Effector memory CD4-positive, alpha-beta T cell (primary cell): ENCODE data around the gene SPTB.
A peak's percentile ranks its signal among the peaks of the same experiment; 100 is the strongest.

Experiments used
- DNase-seq, 3 donors: peaks; one replicate each; pipeline ENCODE4 v3.0.0-alpha.2; 2020
- H3K27ac ChIP-seq: 2 replicates; pipeline ENCODE4 v1.7.0; 2013; ENCODE audit warnings: mild to moderate bottlenecking, low read length, moderate library complexity; ENCODE audit not compliant: insufficient read depth, poor library complexity, severe bottlenecking
- H3K27me3 ChIP-seq: replicated peaks from 2 replicates; pipeline ENCODE4 v1.7.0; 2013; ENCODE audit warnings: mild to moderate bottlenecking, low read length; ENCODE audit not compliant: insufficient read depth, control insufficient read depth, poor library complexity, severe bottlenecking
- H3K36me3 ChIP-seq: 2 replicates; pipeline ENCODE4 v1.7.0; 2013; ENCODE audit warnings: mild to moderate bottlenecking, low read length, moderate library complexity; ENCODE audit not compliant: control insufficient read depth, insufficient read depth
- H3K4me1 ChIP-seq: 2 replicates; pipeline ENCODE4 v1.7.0; 2013; ENCODE audit warnings: low read length, mild to moderate bottlenecking; ENCODE audit not compliant: control insufficient read depth, insufficient read depth, poor library complexity, severe bottlenecking
- H3K4me3 ChIP-seq: 2 replicates; pipeline ENCODE4 v1.7.0; 2013; ENCODE audit warnings: low read length, low read depth, mild to moderate bottlenecking; ENCODE audit not compliant: insufficient read depth, poor library complexity, severe bottlenecking
- H3K9me3 ChIP-seq: 2 replicates; pipeline ENCODE4 v1.7.0; 2013; ENCODE audit warnings: mild to moderate bottlenecking, low read length, moderate library complexity; ENCODE audit not compliant: control insufficient read depth

Gene SPTB

DNA sequence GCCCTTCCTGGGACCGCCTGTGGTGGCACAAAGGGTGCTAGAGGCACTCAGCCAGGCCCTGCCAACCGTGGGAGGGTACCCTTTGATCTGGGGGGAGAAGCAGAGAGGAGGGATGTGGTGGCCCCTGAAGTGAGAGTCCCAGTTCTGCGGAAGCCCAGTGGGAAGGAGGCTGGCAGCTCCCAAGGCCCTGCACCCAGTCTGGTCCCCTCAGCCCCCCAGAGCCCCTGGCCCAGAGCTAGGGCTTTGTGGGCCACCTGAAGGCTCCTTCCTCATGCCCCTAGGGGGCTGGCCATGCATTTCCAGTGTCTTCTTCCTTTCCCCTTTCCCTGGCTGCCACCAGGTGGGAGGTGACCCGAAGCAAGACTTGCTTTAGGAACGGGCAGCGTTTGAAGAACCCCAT lies 131.2 kb downstream of the SPTB start:
- DNase-seq, result no peak
- peaks cover 9% of the 10 kb centered on the region for H3K36me3 ChIP-seq
- H3K9me3 ChIP-seq, result no peaks in the 10 kb centered on the region

DNA sequence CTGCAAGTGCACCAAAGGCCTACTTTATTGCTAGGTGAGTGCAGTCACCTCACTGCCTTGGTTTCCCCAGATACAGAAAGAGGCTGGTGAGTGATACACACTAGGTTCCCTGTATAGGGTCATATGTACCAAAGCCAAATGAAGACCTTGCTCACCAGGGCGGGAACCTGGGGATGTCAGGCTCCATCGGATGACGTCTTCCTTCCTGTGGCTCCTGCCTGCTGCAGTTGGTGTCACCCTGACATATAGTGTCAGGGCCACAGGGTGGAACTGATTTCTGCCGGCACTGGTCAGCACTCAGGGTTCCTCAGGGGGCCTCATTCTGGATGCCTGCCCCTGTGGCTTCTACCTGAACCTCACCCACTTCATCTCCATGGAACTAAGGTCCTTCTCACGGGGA lies 132.4 kb downstream of the SPTB start:
- Histone ChIP-seq H3K27me3 (no peaks in the 10 kb centered on the region), H3K27ac (no peak overlapping the region), H3K9me3 (no peaks in the 10 kb centered on the region), H3K4me1 (peaks cover 24% of the 10 kb centered on the region), H3K36me3 (peaks cover 21% of the 10 kb centered on the region), H3K4me3 (no peak overlapping the region)
- DNase-seq, result no peak

More for the DNA sequence above, 131.2 kb downstream of the SPTB start:
- peaks cover 24% of the 10 kb centered on the region for H3K4me1 ChIP-seq
- H3K4me3 ChIP-seq, result no peak overlapping the region
- H3K27me3 ChIP-seq, result no peaks in the 10 kb centered on the region
- no peak overlapping the region for H3K27ac ChIP-seq

DNA sequence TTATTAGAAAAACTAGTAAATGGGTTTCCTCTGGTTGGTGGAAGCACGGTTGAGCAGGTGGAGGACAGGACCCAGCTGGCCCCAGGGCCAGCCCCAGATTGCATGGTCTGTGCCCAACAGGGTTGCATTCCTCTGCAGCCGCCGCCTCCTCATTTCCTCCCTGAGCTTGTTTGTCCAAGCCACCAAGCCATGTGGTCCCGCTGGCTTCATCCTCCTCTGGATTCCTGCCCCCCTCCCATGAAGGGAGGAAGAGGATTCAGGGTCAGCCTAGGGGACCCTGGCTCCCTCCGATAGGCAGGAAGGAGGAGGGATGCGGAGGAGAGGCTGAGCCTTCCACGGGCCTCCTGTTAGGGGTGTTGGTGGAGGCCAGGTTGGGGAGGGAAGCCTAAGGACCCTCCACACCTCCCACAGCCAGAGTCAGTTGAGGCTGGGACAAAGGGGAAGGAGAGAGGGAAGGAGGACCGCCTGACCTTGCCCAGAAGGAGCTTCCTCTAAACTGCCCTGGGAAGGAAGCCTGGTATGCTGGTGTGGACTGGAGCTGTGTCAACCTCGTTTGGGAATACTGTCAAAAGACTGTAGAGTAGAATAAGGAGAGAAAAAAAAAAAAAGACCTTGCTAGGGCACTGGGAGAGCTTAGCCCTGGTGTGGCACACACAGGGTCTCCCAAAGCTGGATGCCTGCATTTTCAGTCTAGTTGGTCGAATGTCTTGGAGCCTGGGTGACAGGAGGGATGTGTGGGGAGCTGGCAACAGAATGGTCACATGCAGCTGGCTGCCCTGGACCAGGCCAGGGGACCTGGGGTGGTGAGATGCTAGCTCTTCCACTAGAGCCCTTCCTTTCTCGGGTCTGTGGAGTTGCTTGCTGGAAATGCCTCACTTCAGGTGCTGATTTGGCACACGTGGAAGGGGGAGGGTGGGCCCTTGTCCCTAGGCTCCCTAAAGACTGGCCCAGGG lies 133.1 kb downstream of the SPTB start:
- Histone ChIP-seq H3K36me3 (peaks cover 28% of the 10 kb centered on the region), H3K4me3 (no peak overlapping the region), H3K27me3 (no peaks in the 10 kb centered on the region), H3K27ac (peak overlapping the region; percentile 22), H3K4me1 (peaks cover 24% of the 10 kb centered on the region), H3K9me3 (no peaks in the 10 kb centered on the region)
- DNase-seq, result no peak

DNA sequence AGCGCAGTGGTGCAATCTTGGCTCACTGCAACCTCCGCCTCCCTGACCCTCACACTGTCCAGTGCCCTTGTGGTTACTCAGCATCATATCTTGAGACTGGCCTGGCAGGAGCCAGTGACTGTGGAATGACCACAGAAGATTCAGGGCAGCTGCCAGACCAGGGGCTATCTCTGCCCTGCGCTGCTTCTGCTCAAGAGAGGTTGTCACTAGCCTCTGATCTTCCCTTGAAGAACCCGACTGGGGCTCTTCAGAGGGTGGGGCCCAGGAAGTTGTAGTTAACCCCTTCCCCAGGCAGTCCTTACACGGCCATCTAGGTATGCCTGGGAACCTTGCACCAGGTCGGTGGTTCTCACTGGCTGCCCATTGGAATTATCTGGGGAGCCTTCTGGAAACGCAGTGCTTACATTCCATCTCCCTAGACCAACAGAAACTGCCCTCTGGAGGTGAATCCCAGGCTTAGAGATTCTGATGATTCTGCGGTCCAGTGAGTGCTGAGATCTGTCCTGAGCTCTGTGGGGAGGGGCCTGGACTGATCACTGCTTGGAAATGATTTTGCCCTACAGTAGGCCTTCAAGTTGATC lies 134.1 kb downstream of the SPTB start:
- peak overlapping the region; percentile 6 for H3K27ac ChIP-seq
- no peak overlapping the region for H3K4me3 ChIP-seq
- H3K27me3 ChIP-seq, result no peaks in the 10 kb centered on the region
- H3K9me3 ChIP-seq, result no peaks in the 10 kb centered on the region
- no peak for DNase-seq
- H3K4me1 ChIP-seq, result peaks cover 24% of the 10 kb centered on the region
- peaks cover 38% of the 10 kb centered on the region for H3K36me3 ChIP-seq

DNA sequence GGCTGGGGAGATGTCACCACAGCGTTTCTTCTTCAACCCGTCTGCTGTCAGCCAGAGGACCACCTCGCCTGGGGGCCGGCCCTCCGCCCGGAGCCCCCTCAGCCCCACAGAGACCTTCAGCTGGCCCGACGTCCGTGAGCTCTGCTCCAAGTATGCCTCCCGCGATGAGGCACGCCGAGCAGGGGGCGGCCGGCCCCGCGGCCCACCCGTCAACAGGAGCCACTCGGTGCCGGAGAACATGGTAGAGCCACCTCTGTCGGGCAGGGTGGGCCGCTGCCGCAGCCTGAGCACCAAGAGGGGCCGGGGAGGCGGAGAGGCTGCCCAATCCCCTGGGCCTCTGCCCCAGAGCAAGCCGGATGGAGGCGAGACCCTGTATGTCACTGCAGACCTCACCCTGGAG lies 136.6 kb downstream of the SPTB start:
- no peaks in the 10 kb centered on the region for H3K9me3 ChIP-seq

DNA sequence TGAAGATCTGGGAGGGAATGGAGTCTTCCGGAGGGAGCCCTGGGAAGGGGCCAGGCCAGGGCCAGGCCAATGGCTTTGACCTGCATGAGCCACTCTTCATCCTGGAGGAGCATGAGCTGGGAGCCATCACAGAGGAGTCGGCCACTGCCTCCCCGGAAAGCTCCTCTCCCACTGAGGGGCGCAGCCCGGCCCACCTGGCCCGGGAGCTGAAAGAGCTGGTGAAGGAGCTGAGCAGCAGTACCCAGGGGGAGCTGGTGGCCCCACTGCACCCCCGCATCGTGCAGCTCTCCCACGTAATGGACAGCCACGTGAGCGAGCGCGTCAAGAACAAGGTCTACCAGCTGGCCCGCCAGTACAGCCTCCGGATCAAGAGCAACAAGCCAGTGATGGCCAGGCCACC lies 137.7 kb downstream of the SPTB start:
- H3K27me3 ChIP-seq, result no peaks in the 10 kb centered on the region

More for the DNA sequence above, 136.6 kb downstream of the SPTB start:
- H3K27me3 ChIP-seq, result no peaks in the 10 kb centered on the region
- no peak overlapping the region for H3K27ac ChIP-seq
- DNase-seq, result no peak
- peaks cover 64% of the 10 kb centered on the region for H3K36me3 ChIP-seq
- H3K4me1 ChIP-seq, result peaks cover 24% of the 10 kb centered on the region
- no peak overlapping the region for H3K4me3 ChIP-seq

GRCh38 chr14:64741200-64741599 lies 138.5 kb downstream of the SPTB start:
- Histone ChIP-seq H3K4me3 (no peak overlapping the region), H3K27ac (no peak overlapping the region), H3K9me3 (no peaks in the 10 kb centered on the region), H3K4me1 (peaks cover 14% of the 10 kb centered on the region), H3K36me3 (peaks cover 81% of the 10 kb centered on the region), H3K27me3 (no peaks in the 10 kb centered on the region)
- no peak for DNase-seq

More for the DNA sequence above, 137.7 kb downstream of the SPTB start:
- peaks cover 22% of the 10 kb centered on the region for H3K4me1 ChIP-seq
- no peak for DNase-seq
- no peaks in the 10 kb centered on the region for H3K9me3 ChIP-seq
- no peak overlapping the region for H3K27ac ChIP-seq
- peaks cover 74% of the 10 kb centered on the region for H3K36me3 ChIP-seq
- H3K4me3 ChIP-seq, result no peak overlapping the region

DNA sequence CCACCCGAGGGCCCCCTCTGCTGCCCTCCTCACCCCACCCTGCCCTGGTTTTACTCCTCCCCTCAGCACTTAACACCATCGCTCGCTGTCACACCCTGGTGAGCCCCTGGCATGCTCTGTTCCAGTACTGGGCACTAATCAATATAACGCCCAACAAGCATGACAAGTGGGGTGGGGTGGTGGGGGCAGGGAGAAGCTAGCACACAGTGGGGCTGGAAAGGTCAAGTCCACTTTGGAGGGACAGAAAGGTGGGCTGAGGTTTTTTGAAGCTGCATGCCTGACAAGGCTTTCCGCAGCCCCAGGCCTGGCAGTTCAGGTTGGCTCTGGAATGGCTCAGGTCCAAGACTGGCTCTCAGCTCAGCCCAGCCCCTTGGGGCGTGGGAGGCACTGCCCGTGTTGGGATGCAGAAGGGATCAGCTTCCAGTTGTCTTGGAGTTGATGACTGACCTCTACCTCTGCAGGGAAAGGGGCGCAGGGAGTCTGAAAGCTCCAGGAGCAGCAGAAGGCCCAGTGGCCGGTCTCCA lies 141.4 kb downstream of the SPTB start:
- DNase-seq, result no peak
- Histone ChIP-seq H3K9me3 (no peaks in the 10 kb centered on the region), H3K27ac (no peak overlapping the region), H3K4me1 (peaks cover 21% of the 10 kb centered on the region), H3K27me3 (no peaks in the 10 kb centered on the region), H3K36me3 (peaks cover 78% of the 10 kb centered on the region), H3K4me3 (no peak overlapping the region)

GRCh38 chr14:64737391-64738280 lies 142.1 kb downstream of the SPTB start:
- DNase-seq, result no peak
- Histone ChIP-seq H3K36me3 (peaks cover 78% of the 10 kb centered on the region), H3K4me3 (no peak overlapping the region), H3K4me1 (peaks cover 24% of the 10 kb centered on the region), H3K27ac (peak overlapping the region; percentile 18), H3K9me3 (no peaks in the 10 kb centered on the region), H3K27me3 (no peaks in the 10 kb centered on the region)
